ENCODE results near the gene OSBPL3.
"Not testable (repeated sequence)": the region's sequence is repeated elsewhere in the genome, so short reads cannot be mapped to it uniquely, and the experiment has no call there.

The OSBPL3 gene

GRCh38 chr7:25014756-25015155, 34.8 kb upstream of the OSBPL3 start:
- ChIA-PET POLR2A (no interaction called here), CTCF (no interaction called here)
- TF ChIP-seq CTCF (IDR thresholded peaks at IDR 0.05; ENCODE audit: control extremely low read depth, extremely low read depth, low read depth, missing control alignments) = no peak
- no peak for DNase-seq (ENCODE audit: extremely low spot score)

GRCh38 chr7:25012710-25013109, 32.7 kb upstream of the OSBPL3 start:
- DNase-seq (ENCODE audit: extremely low spot score); POLR2A ChIA-PET: not testable (repeated sequence)
- CTCF ChIA-PET = interaction anchor here (1.1 to 1.7 kb wide), 4 partner anchors 10 to 81 kb away, joined by 3 to 8 read pairs (median 5); no protein-coding TSS in a partner anchor

GRCh38 chr7:25012254-25012653, 32.3 kb upstream of the OSBPL3 start:
- no peak for DNase-seq (ENCODE audit: extremely low spot score)
- ChIA-PET POLR2A (no interaction called here), CTCF (interaction anchor here (1.1 to 2.0 kb wide), 6 partner anchors 9 to 723 kb away, joined by 3 to 6 read pairs (median 4); no protein-coding TSS in a partner anchor)
- TF ChIP-seq CTCF (IDR thresholded peaks at IDR 0.05; ENCODE audit: control extremely low read depth, extremely low read depth, low read depth, missing control alignments) = no peak

GRCh38 chr7:25009257-25009656, 29.3 kb upstream of the OSBPL3 start:
- no peak for TF ChIP-seq CTCF (IDR thresholded peaks at IDR 0.05; ENCODE audit: control extremely low read depth, extremely low read depth, low read depth, missing control alignments)
- POLR2A ChIA-PET = no interaction called here
- CTCF ChIA-PET = no interaction called here
- no peak for DNase-seq (ENCODE audit: extremely low spot score)

- CTCF ChIA-PET = interaction anchor here (1.0 to 1.1 kb wide), 3 partner anchors 20 to 187 kb away, joined by 3 to 4 read pairs (median 3); no protein-coding TSS in a partner anchor
- DNase-seq (ENCODE audit: extremely low spot score) = no peak
- POLR2A ChIA-PET = no interaction called here
- no peak for TF ChIP-seq CTCF (IDR thresholded peaks at IDR 0.05; ENCODE audit: control extremely low read depth, extremely low read depth, low read depth, missing control alignments)
These were observed 27.7 kb upstream of the OSBPL3 start for GRCh38 chr7:25007668-25008067.

- ChIA-PET CTCF (interaction anchor here (1.2 kb wide), 1 partner anchor 16 kb away, joined by 3 read pairs; no protein-coding TSS in a partner anchor), POLR2A (no interaction called here)
- no peak for TF ChIP-seq CTCF (IDR thresholded peaks at IDR 0.05; ENCODE audit: control extremely low read depth, extremely low read depth, low read depth, missing control alignments)
- DNase-seq (ENCODE audit: extremely low spot score) = no peak
These were observed 26.3 kb upstream of the OSBPL3 start for GRCh38 chr7:25006276-25006675.

GRCh38 chr7:25005658-25006057, 25.7 kb upstream of the OSBPL3 start:
- ChIA-PET CTCF (interaction anchor here (1.2 kb wide), 1 partner anchor 16 kb away, joined by 3 read pairs; no protein-coding TSS in a partner anchor), POLR2A (interaction anchor here (0.6 kb wide), 1 partner anchor 96 kb away, joined by 3 read pairs; no protein-coding TSS in a partner anchor)
- no peak for TF ChIP-seq CTCF (IDR thresholded peaks at IDR 0.05; ENCODE audit: control extremely low read depth, extremely low read depth, low read depth, missing control alignments)
- no peak for DNase-seq (ENCODE audit: extremely low spot score)

All from GM10248 (cell line).